ENCODE measurements around the gene MDFI. TPM values are rescaled to one million over a fixed set of nuclear protein-coding genes. Genes with fewer than 3 reads are reported as not detected.

MDFI gene
- total RNA-seq, 1 experiment from 2014 or later, result not detected

DNA sequence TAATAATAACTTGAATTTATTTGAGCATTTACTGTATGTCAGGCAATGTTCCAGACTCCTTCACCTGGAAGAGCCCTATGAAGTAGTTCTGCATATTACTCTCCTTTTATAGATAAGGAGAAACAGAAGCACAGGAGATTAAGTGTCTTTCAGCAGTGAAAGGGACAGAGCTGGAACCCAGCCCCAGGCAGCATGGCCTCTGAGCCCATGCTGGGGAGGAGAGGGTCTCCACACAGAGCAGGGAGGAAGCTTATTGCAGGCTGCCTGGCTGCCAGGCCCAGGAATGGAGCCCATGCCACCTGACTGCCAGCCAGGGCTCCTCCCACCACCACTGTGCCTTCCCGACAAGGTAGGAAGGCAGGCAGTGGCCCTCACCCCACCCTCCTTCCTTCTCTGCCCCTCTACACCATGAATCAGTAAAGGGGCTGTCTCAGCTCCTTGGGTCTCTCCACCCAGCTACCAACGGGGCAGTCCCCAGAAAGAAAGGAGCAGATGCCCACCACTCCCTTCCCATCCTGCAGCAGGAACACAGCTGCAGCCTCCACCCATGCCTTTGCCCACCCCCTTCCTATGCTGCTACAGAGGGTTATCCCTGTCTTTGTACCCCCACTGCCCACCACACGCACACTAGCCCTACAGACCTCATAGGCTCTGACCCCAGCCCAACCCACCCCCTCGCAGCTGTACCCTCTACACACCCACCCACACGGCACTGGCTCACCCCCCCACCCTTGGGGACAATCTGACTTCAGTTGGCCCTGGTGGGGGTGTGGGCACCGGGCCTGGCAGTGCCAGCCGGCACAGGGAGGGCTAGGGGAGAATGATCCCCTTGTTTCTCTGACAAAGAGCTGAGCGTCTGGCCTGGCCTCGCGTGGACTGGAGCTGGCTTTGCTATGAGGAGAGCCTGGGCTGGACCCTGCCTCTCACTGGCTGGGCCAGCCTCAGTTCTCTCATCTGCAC is 55.3 kb downstream of the MDFI start:
- in situ Hi-C loops (cut with HindIII; ENCODE audit: low sequenced_read_pairs), result no loop called here

DNA sequence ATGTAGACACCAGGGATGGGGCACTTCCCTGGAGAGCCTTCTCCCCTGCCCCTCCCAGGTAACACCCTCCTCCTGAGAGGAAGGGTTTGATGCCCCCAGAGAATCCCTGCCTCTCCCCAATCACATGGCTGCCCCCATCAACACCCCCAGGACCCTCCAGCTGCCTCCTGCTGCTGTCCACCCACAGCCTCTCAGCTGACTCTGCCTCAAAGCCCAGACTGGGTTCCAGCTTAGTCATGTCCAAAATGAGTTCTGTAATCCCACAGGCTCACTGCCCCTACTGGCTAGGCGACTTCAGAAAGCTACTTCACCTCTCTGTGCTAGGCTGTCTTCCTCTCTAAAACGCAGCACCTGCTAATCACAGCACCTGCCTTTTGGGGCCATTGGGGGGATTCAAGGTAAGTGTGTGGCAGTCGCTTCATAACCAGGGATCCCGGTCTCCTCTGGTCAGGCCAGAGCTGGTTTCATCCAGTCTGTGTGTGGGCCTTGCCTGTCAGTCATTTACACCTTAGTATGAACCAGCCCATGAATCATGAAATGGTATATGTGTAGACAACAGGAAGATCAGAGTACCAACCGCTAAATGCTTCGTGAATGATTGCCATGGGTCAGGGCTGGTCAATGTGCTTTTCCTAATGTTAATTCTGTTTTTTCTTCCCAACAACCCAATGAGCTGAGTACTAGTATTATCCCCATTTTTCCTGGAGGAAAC is 56.7 kb downstream of the MDFI start:
- no peak for DNase-seq (ENCODE audit: low spot score)
- in situ Hi-C loops (cut with HindIII; ENCODE audit: low sequenced_read_pairs), result no loop called here

More for the DNA sequence above, 55.3 kb downstream of the MDFI start:
- DNase-seq (ENCODE audit: low spot score), result no peak

DNA sequence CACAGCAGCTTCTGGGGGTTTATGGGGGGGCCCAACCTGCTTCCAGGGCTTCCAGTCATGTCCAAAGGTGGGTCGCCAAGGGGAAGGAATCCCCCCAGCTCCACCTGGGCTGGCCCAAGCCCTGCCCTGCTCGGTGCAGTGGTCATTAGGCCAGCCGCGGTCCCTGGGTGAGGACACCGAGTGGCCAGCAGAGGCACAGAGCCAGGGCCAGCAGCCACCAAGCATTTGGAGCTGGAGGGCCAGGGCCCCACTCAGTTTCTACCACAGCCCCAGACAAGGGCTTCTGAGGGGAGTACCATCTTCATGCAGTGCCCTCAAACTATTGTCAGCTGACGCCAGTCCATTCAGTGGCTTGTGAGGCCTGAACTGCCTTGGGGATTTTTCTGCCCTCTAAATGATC is 57.6 kb downstream of the MDFI start:
- in situ Hi-C loops (cut with HindIII; ENCODE audit: low sequenced_read_pairs), result no loop called here
- DNase-seq (ENCODE audit: low spot score), result no peak

DNA sequence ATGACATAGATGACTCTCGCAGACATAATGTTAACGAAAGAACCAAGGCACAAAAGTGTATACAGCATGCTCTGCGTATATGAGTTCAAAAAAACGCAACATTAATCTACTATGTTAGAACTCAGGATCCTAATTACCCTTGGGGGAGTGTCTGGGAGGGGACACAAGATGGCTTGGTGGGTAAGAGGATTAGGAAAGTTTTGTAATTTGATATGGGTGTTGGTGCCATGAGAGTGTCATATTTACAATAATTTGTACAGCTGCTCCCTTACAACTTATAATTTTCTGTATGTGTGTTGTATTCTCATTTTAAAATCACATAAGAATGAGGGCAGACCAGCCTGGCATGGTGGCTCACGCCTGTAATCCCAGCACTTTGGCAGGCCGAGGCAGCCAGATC is 58.5 kb downstream of the MDFI start:
- DNase-seq (ENCODE audit: low spot score), result no peak
- in situ Hi-C loops (cut with HindIII; ENCODE audit: low sequenced_read_pairs), result no loop called here

GRCh38 chr6:41697861-41698781 is 59.9 kb downstream of the MDFI start:
- in situ Hi-C loops (cut with HindIII; ENCODE audit: low sequenced_read_pairs), result no loop called here
- DNase-seq (ENCODE audit: low spot score), result no peak

DNA sequence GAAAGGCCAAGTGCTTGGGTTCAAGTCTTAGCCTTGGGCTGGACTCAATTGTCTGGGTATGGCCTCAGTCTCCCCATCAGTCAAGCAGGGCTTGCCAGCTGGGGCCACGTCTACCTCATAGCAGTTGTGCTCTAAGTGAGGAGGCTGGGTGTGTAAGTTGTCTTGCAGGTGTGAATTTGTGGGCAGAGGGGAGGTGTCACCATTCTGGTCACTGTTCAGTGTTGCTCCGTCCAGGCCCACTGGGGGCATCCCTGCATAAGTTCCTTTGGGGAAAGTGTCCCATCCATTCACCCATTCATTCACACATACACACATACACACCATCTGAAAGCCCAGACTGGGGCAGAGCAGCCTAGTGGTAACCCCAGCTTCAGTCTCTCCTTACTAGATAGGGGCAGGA is 60.8 kb downstream of the MDFI start:
- DNase-seq (ENCODE audit: low spot score), result no peak

DNA sequence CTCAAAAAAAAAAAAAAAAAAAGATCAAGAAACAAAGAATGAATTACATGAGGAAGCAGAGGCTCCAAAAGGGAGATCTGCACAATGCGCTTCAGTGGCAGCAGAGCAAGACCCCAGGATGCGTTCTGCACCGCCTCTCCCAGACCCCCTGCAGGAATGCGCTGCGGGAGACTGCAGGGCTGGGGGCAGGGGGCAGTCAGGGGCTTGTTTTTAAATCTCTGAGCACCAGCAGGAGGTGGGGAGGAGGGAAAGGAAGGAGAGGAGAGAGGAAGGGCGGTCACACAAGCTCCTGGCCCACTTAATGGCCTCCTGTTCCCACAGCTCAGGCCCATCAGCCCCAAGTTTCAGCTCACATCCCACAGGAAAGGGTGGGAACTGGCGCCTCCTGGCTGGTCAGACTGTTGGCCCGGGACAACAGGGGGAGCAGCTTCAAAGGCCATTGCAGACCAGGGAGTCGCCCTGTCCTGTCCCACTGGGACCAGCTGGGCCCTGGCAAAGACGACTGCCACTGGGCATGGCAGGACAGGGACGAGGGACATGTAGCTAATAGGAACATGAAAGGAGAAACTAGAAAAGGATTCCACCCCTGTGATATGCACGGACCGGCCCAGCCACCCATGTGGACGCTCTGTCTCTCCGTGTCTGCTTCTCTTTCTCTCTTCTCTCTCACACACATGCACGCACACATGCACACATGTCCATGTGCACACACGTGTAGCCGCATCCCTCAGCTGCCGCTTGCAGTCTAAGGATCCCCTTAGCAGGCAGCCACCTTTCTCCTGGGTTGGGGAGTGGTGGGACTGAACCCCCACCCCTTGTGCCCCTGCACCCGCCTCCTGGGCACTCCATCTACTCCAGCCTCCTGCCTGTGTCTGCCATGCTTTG is 62.4 kb downstream of the MDFI start:
- in situ Hi-C loops (cut with HindIII; ENCODE audit: low sequenced_read_pairs), result no loop called here
- no peak for DNase-seq (ENCODE audit: low spot score)

More for the DNA sequence above, 60.8 kb downstream of the MDFI start:
- in situ Hi-C loops (cut with HindIII; ENCODE audit: low sequenced_read_pairs), result no loop called here

- DNase-seq (ENCODE audit: low spot score), result no peak
- in situ Hi-C loops (cut with HindIII; ENCODE audit: low sequenced_read_pairs), result no loop called here
These were observed 63.9 kb downstream of the MDFI start for GRCh38 chr6:41702089-41702745.

DNA sequence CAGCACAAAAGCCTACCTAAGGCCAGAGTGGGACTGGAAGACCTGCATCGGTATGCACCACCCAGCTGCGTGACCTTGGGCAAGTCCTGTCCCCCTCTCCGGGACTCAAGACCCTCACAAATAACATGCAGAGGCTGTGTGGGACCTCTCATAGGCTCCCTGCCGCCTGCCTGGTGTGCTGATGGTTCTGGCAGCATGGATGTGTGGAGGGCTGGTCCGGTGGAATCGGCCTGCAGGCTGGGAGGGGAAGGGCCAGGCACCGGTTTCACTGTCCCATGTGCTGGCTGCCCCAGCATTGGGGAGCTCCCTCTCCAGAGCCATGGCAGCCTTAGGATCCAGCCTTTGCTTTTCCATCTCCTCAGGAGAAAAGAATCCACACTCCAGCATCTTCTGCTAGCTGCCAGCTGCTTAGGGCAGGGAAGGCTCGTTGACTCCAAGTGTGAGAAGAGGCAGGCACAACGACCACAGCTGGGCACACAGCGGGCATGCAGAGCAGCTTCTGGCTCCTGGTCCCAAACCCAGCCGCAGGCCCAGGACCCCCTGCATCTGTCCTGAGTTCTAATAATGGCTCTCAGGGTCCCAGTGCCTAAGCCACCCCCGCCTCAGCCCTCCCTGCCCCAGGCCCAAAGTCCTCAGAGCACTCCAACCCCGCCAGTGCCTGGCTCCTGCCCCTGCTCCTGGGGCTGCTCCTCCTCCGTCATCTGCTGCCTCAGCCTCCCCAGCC is 64.7 kb downstream of the MDFI start:
- no peak for DNase-seq (ENCODE audit: low spot score)
- in situ Hi-C loops (cut with HindIII; ENCODE audit: low sequenced_read_pairs), result no loop called here

Other genes with a start within 250 kb of the MDFI start
- gene FOXP4, start 92.1 kb upstream of the MDFI start, total RNA-seq (2014; rRNA removed; shearing (Covaris generic)), result 2.3 and 2.6 TPM in 2 replicates
- gene TFEB, start 97.1 kb downstream of the MDFI start, total RNA-seq (2014; rRNA removed; shearing (Covaris generic)), result 6.7 and 9.8 TPM in 2 replicates
- gene PGC, start 108.9 kb downstream of the MDFI start, total RNA-seq (2014; rRNA removed; shearing (Covaris generic)), result not detected in 2 replicates
- 1.7 and 3.3 TPM in 2 replicates for gene FRS3, start 141.4 kb downstream of the MDFI start, total RNA-seq (2014; rRNA removed; shearing (Covaris generic))
- 7.7 TPM in 1 of 2 replicates, not detected in the other for gene PRICKLE4, start 142.3 kb downstream of the MDFI start, total RNA-seq (2014; rRNA removed; shearing (Covaris generic))
- gene TOMM6, start 149.2 kb downstream of the MDFI start, total RNA-seq (2014; rRNA removed; shearing (Covaris generic)), result 199 and 283 TPM in 2 replicates

Data from G401 (cell line).